Adrenal gland (tissue), 12 donors: ENCODE results near the gene TPM1. TPM values are rescaled to one million over a fixed set of nuclear protein-coding genes. Genes with fewer than 3 reads are reported as not detected.

Source experiments
- DNase-seq, 7 donors: peaks; one replicate each; pipeline ENCODE4 v3.0.0-alpha.2; 2019 to 2020
- H3K27ac ChIP-seq, 5 donors: fragments of 200-600 bp; sonication (generic) in 4 of 5; 1 replicate in 3 of 5; 2 replicates in 2 of 5; pipeline versions ENCODE4 v1.5.1 to v1.8.0; 2016 to 2020; ENCODE audit warnings: mild to moderate bottlenecking in 1 of 5
- H3K27me3 ChIP-seq: fragments of 200-600 bp; 2 replicates; pipeline ENCODE4 v1.8.0; 2021
- H3K36me3 ChIP-seq, 2 donors: fragments of 200-600 bp; replicated peaks in 1 of 2; 1 replicate in 1 of 2; 2 replicates in 1 of 2; pipeline versions ENCODE4 v1.5.1 to v1.8.0; 2018 to 2022
- H3K4me1 ChIP-seq, 2 donors: fragments of 200-600 bp; replicated peaks in 1 of 2; 1 replicate in 1 of 2; 2 replicates in 1 of 2; pipeline versions ENCODE4 v1.5.1 to v1.8.0; 2018 to 2021
- H3K4me3 ChIP-seq, 4 donors: fragments of 200-600 bp; sonication (generic) in 3 of 4; one replicate each; pipeline ENCODE4 v1.5.1; 2016 to 2018
- H3K9me3 ChIP-seq, 3 donors: fragments of 200-600 bp; sonication (generic) in 1 of 3; replicated peaks in 1 of 3; 1 replicate in 2 of 3; 2 replicates in 1 of 3; pipeline versions ENCODE4 v1.5.1 to v1.8.0; 2016 to 2021
- POLR2A ChIP-seq, 2 donors: fragments of 450-650 bp; IDR thresholded peaks; one replicate each; pipeline ENCODE4 v1.6.1; 2017; ENCODE audit warnings: antibody characterized with exemption in 2 of 2, mild to moderate bottlenecking in 2 of 2, moderate library complexity in 1 of 2
- WGBS, 4 donors: extraction: QIAGEN DNeasy Blood & Tissue Kit in 2 of 4; methylation state at CpG; one replicate each; pipeline versions ENCODE4 v1.1.5 to v1.1.7; 2013 to 2017; 5-methylcytosine and 5-hydroxymethylcytosine counted together
- intact Hi-C, 2 donors: fragments of 100-400 bp; cut with DNase I; formaldehyde crosslinking; loops; one replicate each; pipeline versions ENCODE4 v1.14.1 to v1.15.0; 2022 to 2023
- polyA plus RNA-seq, 3 donors: library from polyadenylated mRNA; stranded (reverse); fragments of 200-250 nt in 2 of 3; fragments of 350-450 nt in 1 of 3; fragmentation: Illumina TruSeq in 1 of 3; extraction: RNeasy Lipid Tissue Mini Kit (QIAGEN cat#74804) in 1 of 3; gene quantifications; one replicate each; pipeline ENCODE4 v1.2.3, GENCODE V29; 2013 to 2014
- total RNA-seq, 9 donors: library from RNA; depleted of rRNA in 4 of 9; stranded (reverse); fragments of >200 nt in 4 of 9; fragments of 120-200 nt in 1 of 9; fragmentation: NEBNext Ultra II Directional in 1 of 9; extraction: Animal tissue kit (Norgen Biotek cat#: 25700) in 1 of 9; gene quantifications; one replicate each; pipeline versions ENCODE4 v1.1.0 to v1.2.4, GENCODE V29; 2013 to 2023
- TF ChIP-seq, protein P1 (sequence below), 6 experiments: fragments of 450-650 bp in 4 of 6; fragments of 200-600 bp in 2 of 6; sonication (generic) in 1 of 6; IDR thresholded peaks; 1 replicate in 5 of 6; 2 replicates in 1 of 6; pipeline versions ENCODE4 v1.5.1 to v1.8.0; 2016 to 2021; ENCODE audit warnings: antibody characterized with exemption in 6 of 6, mild to moderate bottlenecking in 2 of 6, moderate library complexity in 1 of 6
- donor health status: healthy with polysubstance abuse.
- donor health status: Bipolar disorder and iron deficiency.
- donor health status: DM: yes; HTN: yes; CAD: no.
- donor health status: DM: no; HTN: no; CAD: no.
- donor health status: DM: no; HTN: no; CAD: no.
- donor health status: DM: yes; HTN: yes; CAD: no.

Gene TPM1
- total and polyA plus RNA-seq, 12 donors = 81.8 to 246 (median 167) TPM

DNA sequence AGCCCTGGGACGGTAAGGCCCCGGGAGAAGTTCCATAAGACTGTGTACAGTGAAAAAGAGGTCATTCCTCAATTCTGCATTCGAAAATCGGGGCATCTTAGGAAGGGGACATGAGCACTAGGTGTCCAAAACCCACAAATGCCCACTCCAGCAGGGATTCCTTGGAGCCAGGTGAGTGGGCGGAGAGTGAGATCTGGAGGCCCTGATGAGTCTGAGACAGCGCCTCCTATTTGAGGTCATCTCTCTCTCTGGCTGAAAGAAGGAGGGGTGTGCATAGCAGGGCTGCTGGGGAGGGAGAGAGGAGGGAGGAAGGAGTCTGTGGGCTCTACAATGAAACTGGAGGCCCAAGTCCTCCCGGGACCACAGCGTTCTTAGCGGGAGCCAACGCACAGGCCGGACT lies 41.0 kb downstream of the TPM1 start:
- TF ChIP-seq, protein P1, sequence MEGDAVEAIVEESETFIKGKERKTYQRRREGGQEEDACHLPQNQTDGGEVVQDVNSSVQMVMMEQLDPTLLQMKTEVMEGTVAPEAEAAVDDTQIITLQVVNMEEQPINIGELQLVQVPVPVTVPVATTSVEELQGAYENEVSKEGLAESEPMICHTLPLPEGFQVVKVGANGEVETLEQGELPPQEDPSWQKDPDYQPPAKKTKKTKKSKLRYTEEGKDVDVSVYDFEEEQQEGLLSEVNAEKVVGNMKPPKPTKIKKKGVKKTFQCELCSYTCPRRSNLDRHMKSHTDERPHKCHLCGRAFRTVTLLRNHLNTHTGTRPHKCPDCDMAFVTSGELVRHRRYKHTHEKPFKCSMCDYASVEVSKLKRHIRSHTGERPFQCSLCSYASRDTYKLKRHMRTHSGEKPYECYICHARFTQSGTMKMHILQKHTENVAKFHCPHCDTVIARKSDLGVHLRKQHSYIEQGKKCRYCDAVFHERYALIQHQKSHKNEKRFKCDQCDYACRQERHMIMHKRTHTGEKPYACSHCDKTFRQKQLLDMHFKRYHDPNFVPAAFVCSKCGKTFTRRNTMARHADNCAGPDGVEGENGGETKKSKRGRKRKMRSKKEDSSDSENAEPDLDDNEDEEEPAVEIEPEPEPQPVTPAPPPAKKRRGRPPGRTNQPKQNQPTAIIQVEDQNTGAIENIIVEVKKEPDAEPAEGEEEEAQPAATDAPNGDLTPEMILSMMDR (IDR thresholded peaks at IDR 0.05) = no peak
- TF ChIP-seq POLR2A (IDR thresholded peaks at IDR 0.05) = no peak
- no peaks in the 10 kb centered on the region for H3K36me3 ChIP-seq
- no peak overlapping the region for H3K4me3 ChIP-seq
- no peak overlapping the region for H3K27ac ChIP-seq
- intact Hi-C loops = loop anchor here in 1 of 2 donors (5.0 kb wide), 1 partner anchor 36 kb away; no protein-coding TSS in a partner anchor
- H3K4me1 ChIP-seq = peaks cover 4 to 7% of the 10 kb centered on the region in 2 donors
- H3K9me3 ChIP-seq = no peaks in the 10 kb centered on the region
- WGBS, 4 donors = 84 to 93% (median 91%) methylated on average over 11 of the region's 11 CpGs
- DNase-seq = no peak
- no peaks in the 10 kb centered on the region for H3K27me3 ChIP-seq

DNA sequence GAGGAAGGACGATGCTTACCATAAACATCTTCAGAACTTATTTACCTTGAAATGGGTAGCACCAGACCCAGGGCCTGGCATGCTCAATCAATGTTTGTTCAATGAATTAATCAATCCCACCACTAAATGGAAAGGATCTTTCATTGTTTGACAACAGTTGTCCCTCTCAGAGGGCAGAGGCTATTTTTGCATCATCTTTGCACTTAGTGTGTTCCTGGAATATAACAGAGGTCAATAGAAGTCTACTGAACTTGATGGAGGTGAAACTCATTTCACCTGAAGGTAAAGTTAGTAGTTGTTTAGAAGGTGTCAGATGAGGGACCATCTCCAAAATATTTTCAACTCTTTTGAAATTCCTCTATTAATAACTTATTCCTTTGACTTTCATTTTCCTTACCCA lies 42.3 kb downstream of the TPM1 start:
- no peak for DNase-seq
- Histone ChIP-seq H3K27ac (no peak overlapping the region), H3K4me3 (no peak overlapping the region), H3K36me3 (no peaks in the 10 kb centered on the region), H3K4me1 (peaks cover 7 to 10% of the 10 kb centered on the region in 2 donors), H3K27me3 (no peaks in the 10 kb centered on the region), H3K9me3 (no peaks in the 10 kb centered on the region)
- intact Hi-C loops = loop anchor here in 1 of 2 donors (5.0 kb wide), 1 partner anchor 38 kb away; no protein-coding TSS in a partner anchor
- WGBS, 4 donors = 90 to 96% (median 94%) methylated on average over 1 of the region's 1 CpG
- TF ChIP-seq, protein P1 (IDR thresholded peaks at IDR 0.05) = no peak
- no peak for TF ChIP-seq POLR2A (IDR thresholded peaks at IDR 0.05)

DNA sequence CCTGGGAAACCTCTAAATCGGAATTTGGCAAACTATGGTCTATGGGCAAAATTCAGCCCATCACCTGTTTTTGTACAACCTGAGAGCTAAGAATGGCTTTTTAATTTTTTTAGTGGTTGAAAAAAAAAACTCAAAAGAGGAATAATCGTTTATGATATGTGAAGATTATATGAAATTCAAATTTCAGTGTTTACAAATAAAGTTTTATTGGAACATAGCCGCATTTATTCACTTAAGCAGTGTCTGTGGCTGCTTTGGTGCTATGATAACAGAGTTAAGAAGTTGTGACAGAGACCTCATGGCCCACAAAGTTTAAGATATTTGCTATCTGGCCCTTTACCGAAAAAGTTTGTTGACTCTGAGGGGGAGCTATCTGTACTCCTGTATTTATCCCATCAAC lies 42.7 kb downstream of the TPM1 start:
- intact Hi-C loops = no loop called here
- Histone ChIP-seq H3K4me1 (peaks cover 3 to 10% of the 10 kb centered on the region in 2 donors), H3K9me3 (no peaks in the 10 kb centered on the region), H3K36me3 (no peaks in the 10 kb centered on the region), H3K4me3 (no peak overlapping the region), H3K27me3 (no peaks in the 10 kb centered on the region), H3K27ac (no peak overlapping the region)
- DNase-seq = no peak
- WGBS, 4 donors = 87 to 98% (median 90%) methylated on average over 4 of the region's 4 CpGs
- TF ChIP-seq, protein P1 (IDR thresholded peaks at IDR 0.05) = no peak
- TF ChIP-seq POLR2A (IDR thresholded peaks at IDR 0.05) = no peak

DNA sequence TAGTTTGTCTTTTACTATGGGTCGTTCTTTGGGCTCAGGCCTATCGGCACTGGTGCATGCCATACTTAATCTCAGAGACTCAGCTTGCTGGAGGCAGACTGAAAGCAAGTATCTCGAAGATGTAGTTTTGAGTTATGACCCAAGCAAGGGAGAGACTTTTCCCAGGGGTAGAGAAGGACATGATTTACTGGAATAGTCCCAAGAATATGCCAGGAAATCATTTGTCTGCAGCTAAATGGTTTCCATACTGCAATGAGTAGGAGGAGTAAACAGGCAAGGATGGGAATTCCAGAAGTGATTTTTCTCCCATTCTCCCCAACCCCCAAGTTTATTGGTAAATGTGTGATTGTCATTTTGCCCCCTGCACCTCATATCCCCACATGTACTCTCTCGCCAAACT lies 43.7 kb downstream of the TPM1 start:
- no peak for DNase-seq
- TF ChIP-seq POLR2A (IDR thresholded peaks at IDR 0.05) = no peak
- TF ChIP-seq, protein P1 (IDR thresholded peaks at IDR 0.05) = no peak
- intact Hi-C loops = no loop called here
- WGBS, 4 donors = 71 to 80% (median 73%) methylated on average over 4 of the region's 4 CpGs
- Histone ChIP-seq H3K4me3 (no peak overlapping the region), H3K27me3 (no peaks in the 10 kb centered on the region), H3K9me3 (no peaks in the 10 kb centered on the region), H3K27ac (no peak overlapping the region), H3K36me3 (no peaks in the 10 kb centered on the region), H3K4me1 (peaks cover 0 to 10% of the 10 kb centered on the region in 2 donors)
